Liver (tissue), 9 donors: Measurements from ENCODE around the gene PDE4D. TPM values are rescaled to one million over a fixed set of nuclear protein-coding genes. Genes with fewer than 3 reads are reported as not detected.

Experiments
- DNase-seq: peaks from one replicate; pipeline ENCODE4 v3.0.0-alpha.2; 2017; ENCODE audit warnings: low spot score
- H3K27ac ChIP-seq, 2 donors: one replicate each; pipeline ENCODE4 v1.7.0; 2013; ENCODE audit warnings: inconsistent platforms in 2 of 2, low read length in 2 of 2, control low read depth in 1 of 2, low read depth in 1 of 2, mild to moderate bottlenecking in 1 of 2
- H3K27me3 ChIP-seq, 4 donors: one replicate each; pipeline versions ENCODE4 v1.6.1 to v1.7.0; 2013; ENCODE audit warnings: low read length in 3 of 4, inconsistent platforms in 1 of 4, mild to moderate bottlenecking in 1 of 4, moderate library complexity in 1 of 4; ENCODE audit not compliant: control insufficient read depth in 4 of 4, insufficient read depth in 4 of 4
- H3K36me3 ChIP-seq, 4 donors: one replicate each; pipeline versions ENCODE4 v1.6.1 to v1.7.0; 2013; ENCODE audit warnings: low read length in 3 of 4, mild to moderate bottlenecking in 3 of 4, low read depth in 1 of 4, moderate library complexity in 1 of 4; ENCODE audit not compliant: control insufficient read depth in 4 of 4, insufficient read depth in 3 of 4
- H3K4me1 ChIP-seq, 4 donors: one replicate each; pipeline versions ENCODE4 v1.6.1 to v1.7.0; 2013; ENCODE audit warnings: low read length in 3 of 4, mild to moderate bottlenecking in 3 of 4, moderate library complexity in 1 of 4; ENCODE audit not compliant: control insufficient read depth in 4 of 4, insufficient read depth in 4 of 4
- H3K4me3 ChIP-seq, 3 donors: one replicate each; pipeline versions ENCODE4 v1.6.1 to v1.7.0; 2013; ENCODE audit warnings: low read length in 3 of 3, control low read depth in 1 of 3, low read depth in 1 of 3, mild to moderate bottlenecking in 1 of 3
- H3K9ac ChIP-seq, 2 donors: one replicate each; pipeline ENCODE4 v1.7.0; 2013; ENCODE audit warnings: low read length in 2 of 2, mild to moderate bottlenecking in 2 of 2, moderate library complexity in 2 of 2, control low read depth in 1 of 2, low read depth in 1 of 2
- H3K9me3 ChIP-seq, 4 donors: one replicate each; pipeline versions ENCODE4 v1.6.1 to v1.7.0; 2013; ENCODE audit warnings: low read length in 3 of 4; ENCODE audit not compliant: control insufficient read depth in 4 of 4
- EGR1 ChIP-seq, 2 donors: IDR thresholded peaks; 2 replicates each; pipeline ENCODE4 v1.6.1; 2016 to 2018; ENCODE audit warnings: antibody characterized with exemption in 2 of 2, low read depth in 2 of 2
- FOXA1 ChIP-seq: IDR thresholded peaks from 2 replicates; pipeline ENCODE4 v1.6.1; 2016; ENCODE audit warnings: antibody characterized with exemption
- FOXA2 ChIP-seq: IDR thresholded peaks from 2 replicates; pipeline ENCODE4 v1.6.1; 2016; ENCODE audit warnings: antibody characterized with exemption
- GABPA ChIP-seq, 2 donors: IDR thresholded peaks in 1 of 2; conservative IDR thresholded peaks in 1 of 2; 2 replicates each; pipeline ENCODE4 v1.6.1; 2016; ENCODE audit warnings: antibody characterized with exemption in 2 of 2, mild to moderate bottlenecking in 1 of 2, moderate library complexity in 1 of 2
- HNF4A ChIP-seq, 2 donors: conservative IDR thresholded peaks; 2 replicates each; pipeline ENCODE4 v1.6.1; 2016; ENCODE audit warnings: antibody characterized with exemption in 2 of 2, mild to moderate bottlenecking in 2 of 2
- JUND ChIP-seq, 2 donors: IDR thresholded peaks; 2 replicates each; pipeline ENCODE4 v1.6.1; 2016; ENCODE audit warnings: antibody characterized with exemption in 2 of 2
- NR2F2 ChIP-seq: IDR thresholded peaks from 2 replicates; pipeline ENCODE4 v1.6.1; 2016; ENCODE audit warnings: antibody characterized with exemption
- RAD21 ChIP-seq, 2 donors: IDR thresholded peaks; 2 replicates each; pipeline ENCODE4 v1.6.1; 2016; ENCODE audit warnings: antibody characterized with exemption in 2 of 2, mild to moderate bottlenecking in 2 of 2
- RXRA ChIP-seq, 2 donors: IDR thresholded peaks; 2 replicates each; pipeline ENCODE4 v1.6.1; 2017 to 2018; ENCODE audit warnings: antibody characterized with exemption in 2 of 2, mild to moderate bottlenecking in 1 of 2
- SP1 ChIP-seq: IDR thresholded peaks from 2 replicates; pipeline ENCODE4 v1.6.1; 2018; ENCODE audit warnings: antibody characterized with exemption, mild to moderate bottlenecking
- TAF1 ChIP-seq: conservative IDR thresholded peaks from 2 replicates; pipeline ENCODE4 v1.6.1; 2016; ENCODE audit warnings: antibody characterized with exemption, mild to moderate bottlenecking
- YY1 ChIP-seq: IDR thresholded peaks from 2 replicates; pipeline ENCODE4 v1.6.1; 2016; ENCODE audit warnings: antibody characterized with exemption, mild to moderate bottlenecking
- WGBS: extraction: QIAGEN DNeasy Blood & Tissue Kit; methylation state at CpG from one replicate; pipeline ENCODE4 v1.1.7; 2013; 5-methylcytosine and 5-hydroxymethylcytosine counted together
- polyA plus RNA-seq, 2 donors: library from polyadenylated mRNA; stranded (reverse) in 1 of 2; unstranded in 1 of 2; fragments of 200-250 nt in 1 of 2; fragments of >200 nt in 1 of 2; fragmentation: Nextera tagmentation in 1 of 2; extraction: Ambion mirVana in 1 of 2; gene quantifications; one replicate each; pipeline versions ENCODE4 v1.2.1 to v1.2.3, GENCODE V29; 2013 to 2015
- total RNA-seq, 2 donors: library from RNA; depleted of rRNA; stranded (reverse); fragments of >200 nt; gene quantifications; one replicate each; pipeline ENCODE4 v1.2.3, GENCODE V29; 2014
- TF ChIP-seq, protein P1 (sequence below): fragments of 150-350 bp; IDR thresholded peaks from 2 replicates; pipeline ENCODE4 v1.5.1; 2017; ENCODE audit warnings: improper control_type of control experiment, low read depth, low read length; ENCODE audit not compliant: missing input control
- TF ChIP-seq, protein P2 (sequence below): IDR thresholded peaks from 2 replicates; pipeline ENCODE4 v1.6.1; 2016; ENCODE audit warnings: antibody characterized with exemption
- TF ChIP-seq, protein P3 (sequence below): IDR thresholded peaks from 2 replicates; pipeline ENCODE4 v1.6.1; 2016; ENCODE audit warnings: antibody characterized with exemption
- TF ChIP-seq, protein P4 (sequence below): IDR thresholded peaks from 2 replicates; pipeline ENCODE4 v1.6.1; 2016; ENCODE audit warnings: antibody characterized with exemption
- TF ChIP-seq, protein P5 (sequence below): IDR thresholded peaks from 2 replicates; pipeline ENCODE4 v1.6.1; 2016; ENCODE audit warnings: antibody characterized with exemption, mild to moderate bottlenecking
- donor health status: healthy.
- donor health status: healthy.
- donor health status: healthy.
- donor health status: healthy.
- donor health status: healthy.

Gene PDE4D
- total and polyA plus RNA-seq, 4 donors, result 0.67 to 11.9 (median 6.5) TPM

DNA sequence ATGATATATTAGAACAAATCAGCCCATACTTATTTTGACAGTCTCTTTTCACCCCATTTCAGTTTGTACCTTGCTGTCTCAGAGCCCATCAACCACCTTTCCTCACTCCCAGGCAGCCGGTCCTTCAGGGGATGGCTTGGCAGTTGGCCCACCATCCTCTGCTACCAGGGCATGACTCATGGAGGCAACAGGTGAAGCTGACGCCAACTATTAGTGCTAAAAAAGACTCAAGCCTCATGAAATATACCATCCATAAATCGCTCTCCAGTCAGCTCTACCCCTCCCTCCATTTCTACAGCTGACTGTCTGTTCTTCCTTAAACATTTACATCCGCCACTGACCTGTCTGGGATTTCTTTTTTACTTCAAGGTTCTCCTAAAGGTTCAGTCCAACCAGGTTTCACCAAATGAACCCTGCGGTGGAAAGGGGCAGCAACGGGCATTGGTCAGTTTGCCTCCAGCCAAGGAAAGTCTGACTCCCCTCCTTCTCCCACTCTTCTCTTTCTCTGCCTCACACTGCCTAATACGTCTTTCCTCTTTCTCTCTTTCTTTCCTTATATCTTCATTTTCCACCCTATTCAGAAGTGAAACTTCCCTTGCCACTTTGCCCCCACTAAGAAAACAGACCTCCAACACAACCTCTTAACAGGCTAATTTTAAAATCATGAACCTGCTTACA is 871.5 kb downstream of the PDE4D start:
- Histone ChIP-seq H3K9ac (no peak overlapping the region), H3K36me3 (no peaks in the 10 kb centered on the region), H3K4me3 (no peak overlapping the region), H3K4me1 (no peaks in the 10 kb centered on the region), H3K27me3 (no peaks in the 10 kb centered on the region), H3K27ac (no peak overlapping the region), H3K9me3 (no peaks in the 10 kb centered on the region)
- no peak for DNase-seq
- TF ChIP-seq EGR1 (IDR thresholded peaks at IDR 0.05; ENCODE audit: low read depth in 2 of 2) (no peak), GABPA (IDR thresholded peaks at IDR 0.05 in 1 of 2, conservative IDR thresholded peaks at IDR 0.05 in 1 of 2) (no peak)
- TF ChIP-seq, protein P1, sequence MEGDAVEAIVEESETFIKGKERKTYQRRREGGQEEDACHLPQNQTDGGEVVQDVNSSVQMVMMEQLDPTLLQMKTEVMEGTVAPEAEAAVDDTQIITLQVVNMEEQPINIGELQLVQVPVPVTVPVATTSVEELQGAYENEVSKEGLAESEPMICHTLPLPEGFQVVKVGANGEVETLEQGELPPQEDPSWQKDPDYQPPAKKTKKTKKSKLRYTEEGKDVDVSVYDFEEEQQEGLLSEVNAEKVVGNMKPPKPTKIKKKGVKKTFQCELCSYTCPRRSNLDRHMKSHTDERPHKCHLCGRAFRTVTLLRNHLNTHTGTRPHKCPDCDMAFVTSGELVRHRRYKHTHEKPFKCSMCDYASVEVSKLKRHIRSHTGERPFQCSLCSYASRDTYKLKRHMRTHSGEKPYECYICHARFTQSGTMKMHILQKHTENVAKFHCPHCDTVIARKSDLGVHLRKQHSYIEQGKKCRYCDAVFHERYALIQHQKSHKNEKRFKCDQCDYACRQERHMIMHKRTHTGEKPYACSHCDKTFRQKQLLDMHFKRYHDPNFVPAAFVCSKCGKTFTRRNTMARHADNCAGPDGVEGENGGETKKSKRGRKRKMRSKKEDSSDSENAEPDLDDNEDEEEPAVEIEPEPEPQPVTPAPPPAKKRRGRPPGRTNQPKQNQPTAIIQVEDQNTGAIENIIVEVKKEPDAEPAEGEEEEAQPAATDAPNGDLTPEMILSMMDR, result no peak
- WGBS, result 88% methylated on average over 7 of the region's 7 CpGs

DNA sequence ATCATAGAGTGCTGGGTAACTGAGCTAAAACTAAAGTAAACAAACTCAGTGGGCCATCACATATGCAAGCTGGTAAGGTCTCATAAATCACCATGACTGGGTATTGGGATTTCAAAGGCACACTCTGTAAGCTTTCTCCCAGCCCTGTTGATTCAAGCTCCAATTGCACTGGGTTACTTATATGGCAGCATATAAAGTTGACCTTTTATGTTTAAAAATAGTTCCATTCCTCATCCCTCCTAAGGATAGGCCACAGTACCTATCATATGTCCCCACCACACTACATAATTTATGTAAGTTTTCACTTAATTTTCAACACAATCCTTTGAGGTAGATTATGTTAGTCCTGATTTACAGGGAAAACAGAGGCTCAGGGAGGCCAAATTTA is 872.2 kb downstream of the PDE4D start:
- no peaks in the 10 kb centered on the region for H3K9me3 ChIP-seq
- no peak overlapping the region for H3K9ac ChIP-seq
- H3K27me3 ChIP-seq, result no peaks in the 10 kb centered on the region
- H3K4me3 ChIP-seq, result no peak overlapping the region
- H3K4me1 ChIP-seq, result no peaks in the 10 kb centered on the region
- TF ChIP-seq HNF4A (conservative IDR thresholded peaks at IDR 0.05) (no peak), NR2F2 (no peak), SP1 (no peak), GABPA (IDR thresholded peaks at IDR 0.05 in 1 of 2, conservative IDR thresholded peaks at IDR 0.05 in 1 of 2) (no peak), FOXA1 (no peak), JUND (IDR thresholded peaks at IDR 0.05) (no peak), RXRA (IDR thresholded peaks at IDR 0.05) (no peak), RAD21 (IDR thresholded peaks at IDR 0.05) (no peak), YY1 (no peak), EGR1 (IDR thresholded peaks at IDR 0.05; ENCODE audit: low read depth in 2 of 2) (no peak), TAF1 (no peak), FOXA2 (no peak)
- TF ChIP-seq, protein P2, sequence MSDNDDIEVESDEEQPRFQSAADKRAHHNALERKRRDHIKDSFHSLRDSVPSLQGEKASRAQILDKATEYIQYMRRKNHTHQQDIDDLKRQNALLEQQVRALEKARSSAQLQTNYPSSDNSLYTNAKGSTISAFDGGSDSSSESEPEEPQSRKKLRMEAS, result no peak
- TF ChIP-seq, protein P3, sequence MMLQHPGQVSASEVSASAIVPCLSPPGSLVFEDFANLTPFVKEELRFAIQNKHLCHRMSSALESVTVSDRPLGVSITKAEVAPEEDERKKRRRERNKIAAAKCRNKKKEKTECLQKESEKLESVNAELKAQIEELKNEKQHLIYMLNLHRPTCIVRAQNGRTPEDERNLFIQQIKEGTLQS, result no peak
- TF ChIP-seq, protein P4, sequence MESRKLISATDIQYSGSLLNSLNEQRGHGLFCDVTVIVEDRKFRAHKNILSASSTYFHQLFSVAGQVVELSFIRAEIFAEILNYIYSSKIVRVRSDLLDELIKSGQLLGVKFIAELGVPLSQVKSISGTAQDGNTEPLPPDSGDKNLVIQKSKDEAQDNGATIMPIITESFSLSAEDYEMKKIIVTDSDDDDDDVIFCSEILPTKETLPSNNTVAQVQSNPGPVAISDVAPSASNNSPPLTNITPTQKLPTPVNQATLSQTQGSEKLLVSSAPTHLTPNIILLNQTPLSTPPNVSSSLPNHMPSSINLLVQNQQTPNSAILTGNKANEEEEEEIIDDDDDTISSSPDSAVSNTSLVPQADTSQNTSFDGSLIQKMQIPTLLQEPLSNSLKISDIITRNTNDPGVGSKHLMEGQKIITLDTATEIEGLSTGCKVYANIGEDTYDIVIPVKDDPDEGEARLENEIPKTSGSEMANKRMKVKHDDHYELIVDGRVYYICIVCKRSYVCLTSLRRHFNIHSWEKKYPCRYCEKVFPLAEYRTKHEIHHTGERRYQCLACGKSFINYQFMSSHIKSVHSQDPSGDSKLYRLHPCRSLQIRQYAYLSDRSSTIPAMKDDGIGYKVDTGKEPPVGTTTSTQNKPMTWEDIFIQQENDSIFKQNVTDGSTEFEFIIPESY, result no peak
- TF ChIP-seq, protein P1, result no peak
- TF ChIP-seq, protein P5, sequence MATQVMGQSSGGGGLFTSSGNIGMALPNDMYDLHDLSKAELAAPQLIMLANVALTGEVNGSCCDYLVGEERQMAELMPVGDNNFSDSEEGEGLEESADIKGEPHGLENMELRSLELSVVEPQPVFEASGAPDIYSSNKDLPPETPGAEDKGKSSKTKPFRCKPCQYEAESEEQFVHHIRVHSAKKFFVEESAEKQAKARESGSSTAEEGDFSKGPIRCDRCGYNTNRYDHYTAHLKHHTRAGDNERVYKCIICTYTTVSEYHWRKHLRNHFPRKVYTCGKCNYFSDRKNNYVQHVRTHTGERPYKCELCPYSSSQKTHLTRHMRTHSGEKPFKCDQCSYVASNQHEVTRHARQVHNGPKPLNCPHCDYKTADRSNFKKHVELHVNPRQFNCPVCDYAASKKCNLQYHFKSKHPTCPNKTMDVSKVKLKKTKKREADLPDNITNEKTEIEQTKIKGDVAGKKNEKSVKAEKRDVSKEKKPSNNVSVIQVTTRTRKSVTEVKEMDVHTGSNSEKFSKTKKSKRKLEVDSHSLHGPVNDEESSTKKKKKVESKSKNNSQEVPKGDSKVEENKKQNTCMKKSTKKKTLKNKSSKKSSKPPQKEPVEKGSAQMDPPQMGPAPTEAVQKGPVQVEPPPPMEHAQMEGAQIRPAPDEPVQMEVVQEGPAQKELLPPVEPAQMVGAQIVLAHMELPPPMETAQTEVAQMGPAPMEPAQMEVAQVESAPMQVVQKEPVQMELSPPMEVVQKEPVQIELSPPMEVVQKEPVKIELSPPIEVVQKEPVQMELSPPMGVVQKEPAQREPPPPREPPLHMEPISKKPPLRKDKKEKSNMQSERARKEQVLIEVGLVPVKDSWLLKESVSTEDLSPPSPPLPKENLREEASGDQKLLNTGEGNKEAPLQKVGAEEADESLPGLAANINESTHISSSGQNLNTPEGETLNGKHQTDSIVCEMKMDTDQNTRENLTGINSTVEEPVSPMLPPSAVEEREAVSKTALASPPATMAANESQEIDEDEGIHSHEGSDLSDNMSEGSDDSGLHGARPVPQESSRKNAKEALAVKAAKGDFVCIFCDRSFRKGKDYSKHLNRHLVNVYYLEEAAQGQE, result no peak
- DNase-seq, result no peak
- no peak overlapping the region for H3K27ac ChIP-seq
- H3K36me3 ChIP-seq, result no peaks in the 10 kb centered on the region
